ENCODE results near the gene CELA2A.

DNA sequence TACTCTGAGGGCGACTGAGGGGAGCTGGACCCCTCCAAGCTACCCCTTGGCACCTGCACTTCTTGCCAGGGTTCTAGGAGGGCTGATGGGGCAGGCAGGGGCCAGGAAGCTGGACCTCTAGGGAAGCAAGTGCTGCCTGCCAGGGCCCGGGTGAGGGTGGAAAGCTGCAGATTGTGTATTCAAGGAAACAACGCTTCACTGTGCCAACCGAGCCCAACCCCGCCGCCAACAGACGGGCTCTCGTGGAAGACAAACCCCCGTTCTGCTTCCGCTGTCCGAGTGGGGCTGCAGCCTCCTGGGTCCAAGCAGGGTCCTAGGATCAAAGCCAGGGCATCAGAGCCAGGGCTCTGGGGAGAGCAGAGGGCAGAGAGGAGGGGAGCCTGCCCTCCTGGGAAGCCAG lies 43.7 kb upstream of the CELA2A start:
- peak in 1 of 2 donors; percentile 25 for TF ChIP-seq POLR2A (IDR thresholded peaks at IDR 0.05)
- TF ChIP-seq, protein P1, sequence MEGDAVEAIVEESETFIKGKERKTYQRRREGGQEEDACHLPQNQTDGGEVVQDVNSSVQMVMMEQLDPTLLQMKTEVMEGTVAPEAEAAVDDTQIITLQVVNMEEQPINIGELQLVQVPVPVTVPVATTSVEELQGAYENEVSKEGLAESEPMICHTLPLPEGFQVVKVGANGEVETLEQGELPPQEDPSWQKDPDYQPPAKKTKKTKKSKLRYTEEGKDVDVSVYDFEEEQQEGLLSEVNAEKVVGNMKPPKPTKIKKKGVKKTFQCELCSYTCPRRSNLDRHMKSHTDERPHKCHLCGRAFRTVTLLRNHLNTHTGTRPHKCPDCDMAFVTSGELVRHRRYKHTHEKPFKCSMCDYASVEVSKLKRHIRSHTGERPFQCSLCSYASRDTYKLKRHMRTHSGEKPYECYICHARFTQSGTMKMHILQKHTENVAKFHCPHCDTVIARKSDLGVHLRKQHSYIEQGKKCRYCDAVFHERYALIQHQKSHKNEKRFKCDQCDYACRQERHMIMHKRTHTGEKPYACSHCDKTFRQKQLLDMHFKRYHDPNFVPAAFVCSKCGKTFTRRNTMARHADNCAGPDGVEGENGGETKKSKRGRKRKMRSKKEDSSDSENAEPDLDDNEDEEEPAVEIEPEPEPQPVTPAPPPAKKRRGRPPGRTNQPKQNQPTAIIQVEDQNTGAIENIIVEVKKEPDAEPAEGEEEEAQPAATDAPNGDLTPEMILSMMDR (IDR thresholded peaks at IDR 0.05): no peak

Data from Peyer's patch (tissue), 4 donors.